RWPE1 (cell line): ENCODE measurements around the gene PKD1L1.

ENCODE experiments used
- CTCF ChIA-PET: fragments of 350-600 bp; sonication (Branson Sonifier 250); formaldehyde crosslinking; extraction: SDS; loops from one replicate; lab custom pipeline; 2021; lab: Yijun Ruan, JAX
- POLR2A ChIA-PET: fragments of 400-600 bp; formaldehyde crosslinking; extraction: SDS; loops from one replicate; lab custom pipeline; 2020; ENCODE audit warnings: antibody characterized with exemption; ENCODE audit not compliant: low non-redundant PET; lab: Yijun Ruan, JAX
- DNase-seq: peaks from one replicate; pipeline ENCODE4 v3.0.0; 2012; ENCODE audit warnings: low spot score
- H3K27ac ChIP-seq: fragments of 450-650 bp; 2 replicates; pipeline ENCODE4 v1.5.1; 2017
- CTCF ChIP-seq: fragments of 450-650 bp; conservative IDR thresholded peaks from 2 replicates; pipeline ENCODE4 v1.5.1; 2017; ENCODE audit warnings: low read depth, mild to moderate bottlenecking

Gene PKD1L1

GRCh38 chr7:47782022-47782421 is 166.2 kb downstream of the PKD1L1 start:
- CTCF ChIA-PET = no interaction called here
- no peak for DNase-seq
- POLR2A ChIA-PET = no interaction called here
- H3K27ac ChIP-seq = no peak overlapping the region
- no peak for TF ChIP-seq CTCF

- CTCF ChIA-PET = interaction anchor here (0.7 kb wide), 1 partner anchor 205 kb away, joined by 4 read pairs; no protein-coding TSS in a partner anchor
- TF ChIP-seq CTCF = no peak
- no peak for DNase-seq
- POLR2A ChIA-PET = no interaction called here
- H3K27ac ChIP-seq = no peak overlapping the region
Observed at GRCh38 chr7:47780555-47780954, 167.7 kb downstream of the PKD1L1 start.

- ChIA-PET CTCF (no interaction called here), POLR2A (interaction anchor here (0.5 kb wide), 1 partner anchor 66 kb away, joined by 5 read pairs; no protein-coding TSS in a partner anchor)
- no peak for DNase-seq
- no peak for TF ChIP-seq CTCF
- H3K27ac ChIP-seq = no peak overlapping the region
Observed at GRCh38 chr7:47779341-47779771, 168.9 kb downstream of the PKD1L1 start.

GRCh38 chr7:47778153-47778661 is 170.1 kb downstream of the PKD1L1 start:
- ChIA-PET POLR2A (no interaction called here), CTCF (no interaction called here)
- DNase-seq = no peak
- TF ChIP-seq CTCF = no peak
- no peak overlapping the region for H3K27ac ChIP-seq

- no peak for DNase-seq
- H3K27ac ChIP-seq = no peak overlapping the region
- POLR2A ChIA-PET = no interaction called here
- CTCF ChIA-PET = no interaction called here
- no peak for TF ChIP-seq CTCF
Observed at GRCh38 chr7:47777531-47778152, 170.6 kb downstream of the PKD1L1 start.

- ChIA-PET CTCF (interaction anchor here (0.6 kb wide), 1 partner anchor 496 kb away, joined by 3 read pairs; no protein-coding TSS in a partner anchor), POLR2A (no interaction called here)
Observed at GRCh38 chr7:47776335-47776734, 171.9 kb downstream of the PKD1L1 start.

More at GRCh38 chr7:47776335-47776734, 171.9 kb downstream of the PKD1L1 start:
- TF ChIP-seq CTCF = no peak
- H3K27ac ChIP-seq = no peak overlapping the region
- DNase-seq = no peak
